ENCODE data around the gene SMARCC1.
"Not testable (repeated sequence)": the region's sequence is repeated elsewhere in the genome, so short reads cannot be mapped to it uniquely, and the experiment has no call there.

The SMARCC1 gene

DNA sequence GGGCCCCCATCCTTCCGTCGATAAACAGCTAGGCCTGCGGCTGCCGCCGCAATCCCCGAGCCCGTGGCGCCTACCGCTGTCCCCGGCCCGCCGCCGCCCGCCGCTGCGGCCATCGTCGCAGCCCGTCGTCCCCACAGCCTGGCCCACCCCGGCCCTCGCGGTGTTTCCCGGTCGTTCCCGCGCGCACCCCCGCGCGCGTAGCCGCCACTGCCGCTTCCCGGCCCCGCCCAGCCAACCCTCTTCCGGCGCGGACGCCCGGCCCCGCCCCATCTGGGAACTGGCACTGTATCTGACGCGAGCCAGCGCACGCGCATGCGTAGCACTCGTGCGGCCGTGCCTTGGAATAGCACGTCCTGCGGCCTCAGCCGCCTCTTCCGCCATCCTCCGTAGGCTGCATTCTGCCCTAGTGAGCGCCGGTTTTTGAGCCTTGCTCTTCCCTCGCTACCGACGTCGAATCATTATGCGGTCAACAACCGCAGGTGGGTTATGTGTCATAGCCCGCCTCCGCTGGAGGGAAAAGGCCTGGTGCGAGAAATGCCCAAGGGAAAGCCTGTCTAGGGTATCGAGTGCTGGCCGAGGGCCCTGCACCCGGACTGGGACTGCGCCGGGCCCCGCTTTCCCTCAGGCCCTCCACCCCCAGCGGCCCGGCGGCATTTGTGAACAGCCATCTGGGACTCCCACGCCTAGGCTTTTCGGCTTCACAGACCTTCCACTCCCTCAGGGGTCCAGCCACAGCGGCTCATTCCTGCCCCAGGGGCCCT, at the start of gene SMARCC1:
TSS of gene SMARCC1 (minus strand) at position 209 of the 761 bp plus-strand sequence. CDS start at position 113, 96 bp downstream.
- peak; percentile 96 for DNase-seq

GRCh38 chr3:47829482-47829881, 47.8 kb upstream of the SMARCC1 start:
- not testable (repeated sequence) for DNase-seq

GRCh38 chr3:47825590-47825989, 43.9 kb upstream of the SMARCC1 start:
- no peak for DNase-seq

DNA sequence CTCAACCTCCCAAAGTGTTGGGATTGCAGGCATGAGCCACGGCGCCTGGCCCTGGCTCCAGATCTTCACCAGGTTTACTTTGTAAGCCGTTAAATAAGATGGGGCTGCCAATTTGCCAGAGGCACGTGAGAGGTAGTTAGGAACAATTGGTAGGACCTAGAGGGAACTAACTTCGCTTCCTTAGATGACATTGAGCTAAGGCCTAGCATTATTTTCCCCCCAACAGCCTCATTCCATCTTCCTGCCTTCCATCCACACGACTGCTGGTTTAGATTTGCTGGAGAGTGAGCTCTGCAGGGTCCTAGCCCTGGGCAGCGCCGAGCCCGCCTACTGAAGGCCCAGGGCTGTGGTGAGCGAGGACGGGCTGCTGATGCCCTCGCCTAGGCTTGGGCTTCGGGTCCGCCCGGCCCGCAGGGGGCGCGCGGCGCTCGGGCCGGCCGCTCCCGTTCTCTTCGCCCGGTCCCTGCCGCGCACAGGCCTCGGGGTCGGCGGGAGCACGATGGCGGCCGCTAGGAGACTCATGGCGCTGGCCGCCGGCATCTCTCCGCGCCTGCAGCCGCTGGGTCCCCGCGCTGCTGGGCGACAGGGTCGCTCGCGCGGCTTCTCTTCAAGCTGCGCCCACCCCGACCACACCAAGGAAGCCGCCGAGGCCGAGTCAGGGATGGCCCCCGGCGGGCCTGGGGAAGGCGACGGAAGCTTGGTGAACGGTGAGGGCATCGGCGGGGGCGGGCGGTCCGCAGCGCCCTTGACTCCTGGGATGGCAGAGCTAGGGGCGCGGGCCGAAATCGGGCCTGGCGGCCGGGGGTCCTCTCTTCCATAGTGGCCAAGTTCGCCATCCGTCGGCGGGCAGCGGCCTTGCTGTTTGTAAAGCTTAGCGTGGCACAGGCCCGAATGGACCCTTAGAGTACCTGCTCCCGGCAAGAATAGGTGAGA, 43.1 kb upstream of the SMARCC1 start:
- peak; percentile 66 to 77 for DNase-seq

GRCh38 chr3:47817609-47818008, 35.9 kb upstream of the SMARCC1 start:
- no peak for DNase-seq

- no peak for DNase-seq
Measured at GRCh38 chr3:47813551-47814177, 32.0 kb upstream of the SMARCC1 start.

DNA sequence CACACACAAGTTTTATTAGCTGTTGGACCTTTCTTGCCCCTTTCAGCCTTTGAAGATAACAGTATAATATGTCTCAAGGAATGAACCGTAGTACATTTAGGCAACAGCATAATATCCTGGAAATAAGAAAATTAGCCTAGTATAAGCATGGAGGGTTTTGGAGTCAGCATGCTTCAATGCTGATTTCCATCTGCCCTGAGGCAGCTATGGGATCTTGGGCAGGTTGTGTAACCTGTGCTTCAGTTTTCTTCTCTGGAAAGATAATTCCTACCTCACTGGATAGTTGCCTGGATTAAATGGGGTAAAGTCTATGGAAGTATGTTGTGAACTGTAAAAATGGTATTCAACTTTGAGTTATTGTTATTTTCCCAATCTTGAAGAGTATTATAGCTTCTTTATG, 22.9 kb upstream of the SMARCC1 start:
- DNase-seq, result no peak

GRCh38 chr3:47803480-47804025, 21.9 kb upstream of the SMARCC1 start:
- no peak for DNase-seq

DNA sequence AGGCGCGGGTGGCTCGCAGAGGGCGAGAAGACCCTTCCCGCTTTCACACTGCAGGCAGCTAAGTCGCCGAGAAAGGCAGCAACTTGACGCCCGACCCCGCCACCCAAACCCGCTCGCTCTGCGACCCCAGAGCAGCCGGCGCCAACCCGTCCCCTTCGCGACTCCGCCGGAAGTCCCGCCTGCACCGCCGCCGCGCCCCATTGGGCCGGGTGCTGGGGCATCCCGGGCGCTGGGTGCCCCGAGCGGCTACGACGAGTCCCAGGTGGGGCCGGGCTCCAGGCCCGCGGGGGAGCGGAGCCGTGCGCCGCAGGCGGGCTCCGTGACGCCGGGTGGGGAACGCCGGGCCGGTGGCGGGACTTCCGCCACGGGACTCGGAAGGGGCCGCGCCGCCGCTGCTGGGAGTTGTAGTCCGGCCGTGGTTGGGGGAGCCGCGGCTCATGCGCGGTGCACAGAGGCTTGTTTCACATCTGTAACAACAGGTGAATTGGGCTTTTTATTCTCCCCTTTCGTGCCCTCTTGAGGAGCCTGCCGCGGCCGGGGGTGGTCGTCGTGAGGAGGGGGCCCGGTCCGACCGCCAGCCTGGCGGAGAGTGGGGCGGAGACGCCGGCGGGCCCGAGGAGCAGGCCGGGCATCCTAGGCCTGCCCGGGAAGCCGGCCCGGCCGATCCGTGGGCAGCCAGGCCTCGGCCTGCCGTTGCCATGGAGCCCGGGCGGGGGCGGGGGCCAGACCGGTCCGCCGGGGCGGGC, 21.2 kb upstream of the SMARCC1 start, which contains the start of gene DHX30:
TSS of gene DHX30 (plus strand) at position 405 of the 746 bp plus-strand sequence. CDS start 7,546 bp downstream, outside the sequence.
- DNase-seq, result peak; percentile 76 to 81

DNA sequence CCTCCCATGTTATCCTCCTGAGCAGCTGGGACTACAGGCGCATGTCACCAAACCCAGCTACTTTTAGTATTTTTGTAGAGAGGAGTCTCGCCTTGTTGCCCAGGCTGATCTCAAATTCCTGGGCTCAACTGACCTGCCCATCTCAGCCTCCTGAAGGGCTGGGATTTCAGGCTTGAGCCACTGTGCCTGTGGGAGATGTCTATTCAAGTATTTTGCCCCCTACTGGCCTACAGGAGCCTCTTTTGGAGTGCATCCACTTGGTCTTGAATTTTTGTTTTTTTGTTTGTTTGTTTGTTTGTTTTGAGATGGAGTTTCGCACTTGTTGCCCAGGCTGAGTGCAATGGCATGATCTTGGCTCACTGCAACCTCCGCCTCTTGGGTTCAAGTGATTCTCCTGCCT, 18.0 kb upstream of the SMARCC1 start:
- DNase-seq, result no peak

DNA sequence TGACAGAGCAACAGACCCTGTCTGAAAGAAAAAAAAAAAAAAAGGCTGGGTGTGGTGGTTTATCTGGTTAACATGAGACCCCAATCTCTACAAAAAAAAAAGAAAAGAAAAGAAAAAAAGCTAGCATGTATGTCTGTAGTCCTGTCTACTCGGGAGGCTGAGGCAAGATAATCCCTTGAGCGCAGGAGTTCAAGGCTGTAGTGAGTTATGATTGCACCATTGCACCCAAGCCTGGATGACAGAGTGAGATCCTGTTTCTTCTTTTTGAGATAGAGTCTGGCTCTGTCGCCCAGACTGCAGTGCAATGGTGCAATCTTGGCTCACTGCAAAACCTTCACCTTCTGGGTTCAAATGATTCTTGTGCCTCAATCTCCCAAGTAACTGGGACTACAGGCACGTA, 12.9 kb upstream of the SMARCC1 start:
- no peak for DNase-seq

GRCh38 chr3:47792699-47793098, 11.0 kb upstream of the SMARCC1 start:
- DNase-seq, result no peak

GRCh38 chr3:47791193-47791855, 9.6 kb upstream of the SMARCC1 start:
- DNase-seq, result no peak

DNA sequence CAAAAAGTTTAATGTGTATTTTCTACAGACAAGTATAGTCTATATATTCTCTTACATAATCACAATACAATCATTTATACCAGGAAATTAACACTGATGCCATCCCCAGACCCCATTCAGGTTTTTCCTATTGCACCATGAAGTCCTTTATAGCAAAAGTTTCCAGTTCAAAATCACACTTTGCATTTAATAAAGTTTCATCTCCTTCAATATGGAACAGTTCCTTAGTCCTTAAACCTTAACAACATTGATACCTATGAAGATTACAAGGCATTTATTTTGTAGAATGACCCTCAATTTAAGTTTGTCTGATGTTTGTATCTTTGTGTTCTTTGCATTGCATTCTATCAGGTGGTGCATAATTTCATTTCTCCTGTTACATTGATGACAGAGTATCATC, 2.0 kb upstream of the SMARCC1 start:
- DNase-seq, result no peak

DNA sequence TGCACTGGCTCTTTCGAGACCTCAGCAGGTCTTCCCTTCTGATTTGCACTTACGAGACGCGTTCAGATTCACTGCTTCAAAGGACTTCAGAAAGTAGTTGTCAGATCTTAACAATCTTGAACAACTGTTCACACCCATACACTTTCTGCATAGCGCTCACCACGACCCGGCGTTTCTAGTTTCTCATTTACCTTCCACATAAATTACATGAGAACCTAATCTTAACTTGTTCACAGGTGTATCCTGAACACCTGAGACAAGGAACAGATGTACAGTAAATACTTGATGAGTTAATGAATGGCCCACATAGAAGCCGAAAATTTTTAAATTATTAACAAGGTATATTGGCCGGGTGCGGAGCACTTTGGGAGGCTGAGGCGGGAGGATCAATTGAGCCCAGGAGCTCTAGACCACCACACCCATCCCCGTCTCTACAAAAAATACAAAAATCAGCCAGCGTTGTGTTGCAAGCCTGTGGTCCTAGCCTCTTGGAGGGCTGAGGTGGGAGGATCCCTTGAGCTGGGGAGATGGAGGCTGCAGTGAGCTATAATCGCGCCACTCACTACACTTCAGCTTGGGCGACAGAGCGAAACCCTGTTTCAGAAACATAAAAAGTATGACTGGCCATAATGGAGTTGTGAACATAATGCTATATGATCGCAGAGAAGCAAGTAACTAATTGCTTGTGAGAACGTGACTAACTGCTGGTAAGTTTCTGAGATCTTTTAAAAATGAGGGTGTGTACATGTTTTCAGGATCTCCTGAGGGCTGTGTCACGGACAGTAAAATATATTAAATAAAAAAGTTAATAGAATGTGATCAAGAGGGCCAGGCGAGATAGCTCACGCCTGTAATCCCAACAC, 984 bp upstream of the SMARCC1 start:
- no peak for DNase-seq

DNA sequence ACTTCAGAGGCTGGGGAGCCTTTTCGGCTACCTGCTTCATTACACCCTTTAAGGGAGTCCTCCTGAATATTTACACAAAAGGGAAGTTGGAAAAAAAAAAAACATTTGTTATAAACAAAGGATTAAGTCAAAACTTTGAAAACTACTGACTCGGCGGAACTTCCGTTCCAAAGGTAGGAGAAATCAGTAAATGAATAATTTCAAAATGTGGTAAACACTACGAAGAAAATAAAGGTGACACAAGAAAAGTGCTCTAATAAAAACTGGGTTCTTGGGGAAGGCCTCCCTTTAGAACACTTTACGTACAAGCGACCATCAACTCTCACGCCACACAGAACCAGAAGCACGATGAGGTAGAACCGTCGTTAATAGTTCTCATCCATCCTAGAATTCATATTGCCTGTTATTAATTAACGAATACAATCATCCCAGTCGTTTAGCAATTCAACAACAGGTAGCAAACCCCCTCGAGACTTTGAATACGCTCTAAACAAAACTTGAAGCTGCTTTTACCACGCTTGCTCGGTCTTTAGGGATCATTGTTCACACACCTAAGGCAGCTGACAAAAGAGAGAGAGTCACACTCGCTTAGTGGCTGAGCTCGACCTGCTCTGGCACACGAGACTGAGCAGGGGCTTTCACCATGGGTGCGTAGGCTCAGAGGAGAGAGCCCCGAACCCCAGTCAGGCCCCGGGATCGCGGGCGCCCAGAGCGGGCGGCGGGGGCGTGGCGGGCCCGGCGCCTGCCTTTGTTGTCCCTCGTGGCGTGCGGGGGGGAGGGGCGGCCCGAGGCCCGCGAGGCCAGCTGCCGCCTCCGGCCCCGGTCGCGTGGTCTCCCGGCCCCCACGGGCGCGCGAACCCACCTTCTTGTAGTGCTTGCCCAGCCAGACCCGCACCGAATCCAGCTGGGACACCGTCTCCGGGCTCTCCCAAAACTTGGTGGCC, 680 bp downstream of the SMARCC1 start:
- DNase-seq, result peak; percentile 42 to 64

GRCh38 chr3:47778746-47779145, 2.9 kb downstream of the SMARCC1 start:
- DNase-seq, result no peak

DNA sequence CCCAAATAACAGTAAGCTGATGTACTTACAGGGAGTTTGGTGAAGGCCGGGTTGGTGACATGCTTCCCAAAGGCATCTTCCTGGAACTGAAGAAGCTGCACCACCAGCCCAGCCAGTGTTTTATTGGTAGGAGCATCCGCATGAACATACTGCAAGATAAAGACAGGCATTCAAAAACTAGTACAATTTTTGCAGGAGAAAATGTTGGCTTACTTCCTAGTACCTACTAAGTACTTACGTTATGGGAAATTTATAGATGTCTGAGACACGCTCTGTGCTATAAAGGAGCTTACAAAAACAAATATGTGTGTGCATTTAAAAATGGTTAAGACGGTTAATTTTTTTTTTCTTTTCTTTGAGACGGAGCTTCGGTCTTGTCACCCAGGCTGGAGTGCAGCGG, 8.9 kb downstream of the SMARCC1 start:
- DNase-seq, result no peak

- DNase-seq, result no peak
Measured at GRCh38 chr3:47772047-47772446, 9.6 kb downstream of the SMARCC1 start.
